ENCODE measurements around the gene EEIG2.

DNA sequence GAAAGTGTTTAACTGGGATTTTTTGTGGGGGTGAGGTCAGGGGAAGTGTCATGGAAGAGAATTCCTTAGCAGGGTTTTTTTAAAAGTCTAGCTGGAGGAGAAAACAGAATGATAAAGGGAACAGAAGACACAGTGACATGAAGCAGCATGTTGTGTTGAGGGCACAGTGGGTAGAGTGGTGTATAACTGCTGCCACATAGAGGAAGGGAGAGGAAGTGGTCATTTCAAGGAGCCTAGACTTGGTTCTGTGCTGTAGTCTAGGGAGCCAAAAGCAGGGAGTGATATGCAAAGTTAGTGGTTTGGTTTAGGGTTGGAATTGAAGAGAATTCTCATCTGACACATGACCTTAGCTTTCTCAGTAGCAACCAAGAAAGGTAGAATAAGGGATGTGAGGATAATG, 10.2 kb downstream of the EEIG2 start:
- TF ChIP-seq, protein P1, sequence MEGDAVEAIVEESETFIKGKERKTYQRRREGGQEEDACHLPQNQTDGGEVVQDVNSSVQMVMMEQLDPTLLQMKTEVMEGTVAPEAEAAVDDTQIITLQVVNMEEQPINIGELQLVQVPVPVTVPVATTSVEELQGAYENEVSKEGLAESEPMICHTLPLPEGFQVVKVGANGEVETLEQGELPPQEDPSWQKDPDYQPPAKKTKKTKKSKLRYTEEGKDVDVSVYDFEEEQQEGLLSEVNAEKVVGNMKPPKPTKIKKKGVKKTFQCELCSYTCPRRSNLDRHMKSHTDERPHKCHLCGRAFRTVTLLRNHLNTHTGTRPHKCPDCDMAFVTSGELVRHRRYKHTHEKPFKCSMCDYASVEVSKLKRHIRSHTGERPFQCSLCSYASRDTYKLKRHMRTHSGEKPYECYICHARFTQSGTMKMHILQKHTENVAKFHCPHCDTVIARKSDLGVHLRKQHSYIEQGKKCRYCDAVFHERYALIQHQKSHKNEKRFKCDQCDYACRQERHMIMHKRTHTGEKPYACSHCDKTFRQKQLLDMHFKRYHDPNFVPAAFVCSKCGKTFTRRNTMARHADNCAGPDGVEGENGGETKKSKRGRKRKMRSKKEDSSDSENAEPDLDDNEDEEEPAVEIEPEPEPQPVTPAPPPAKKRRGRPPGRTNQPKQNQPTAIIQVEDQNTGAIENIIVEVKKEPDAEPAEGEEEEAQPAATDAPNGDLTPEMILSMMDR (IDR thresholded peaks at IDR 0.05; ENCODE audit: low read length): peak; percentile 65
- no peak for TF ChIP-seq EZH2 (IDR thresholded peaks at IDR 0.05; ENCODE audit: borderline replicate concordance, low read length)

Measured in OCI-LY1 (cell line).